ENCODE measurements around the gene IFFO2.

GRCh38 chr1:18967066-18967690 lies 10.7 kb upstream of the IFFO2 start:
- TF ChIP-seq ARNTL (CRISPR knock-in tag; IDR thresholded peaks at IDR 0.05; ENCODE audit: borderline replicate concordance, low read depth) (no peak), CSRNP3 (CRISPR knock-in tag; IDR thresholded peaks at IDR 0.05) (no peak), BACH2 (CRISPR knock-in tag; IDR thresholded peaks at IDR 0.05; ENCODE audit: borderline replicate concordance) (no peak), PATZ1 (CRISPR knock-in tag; IDR thresholded peaks at IDR 0.05; ENCODE audit: borderline replicate concordance) (no peak), TSHZ2 (CRISPR knock-in tag; IDR thresholded peaks at IDR 0.05) (no peak), ESRRG (CRISPR knock-in tag; IDR thresholded peaks at IDR 0.05) (no peak), GLIS3 (CRISPR knock-in tag; IDR thresholded peaks at IDR 0.05) (no peak), ZC3H10 (CRISPR knock-in tag; IDR thresholded peaks at IDR 0.05) (no peak), SNAI2 (CRISPR knock-in tag; IDR thresholded peaks at IDR 0.05) (no peak), TCF4 (CRISPR knock-in tag; IDR thresholded peaks at IDR 0.05; ENCODE audit: borderline replicate concordance) (no peak), ZFP3 (CRISPR knock-in tag; IDR thresholded peaks at IDR 0.05) (no peak), ZNF70 (CRISPR knock-in tag; IDR thresholded peaks at IDR 0.05) (no peak), ZFP30 (CRISPR knock-in tag; IDR thresholded peaks at IDR 0.05) (no peak), PPARA (CRISPR knock-in tag; IDR thresholded peaks at IDR 0.05; ENCODE audit: borderline replicate concordance) (no peak)
